Loucy (cell line): Measurements from ENCODE around the gene BRD2.

ENCODE experiments used
- H2AFZ ChIP-seq: fragments of 200-600 bp; sonication (generic); 2 replicates; pipeline ENCODE4 v1.6.0; 2016; ENCODE audit warnings: antibody characterized with exemption, mild to moderate bottlenecking, low read length, moderate library complexity
- H3F3A ChIP-seq: fragments of 200-600 bp; 2 replicates; pipeline ENCODE4 v1.6.0; 2016; ENCODE audit warnings: antibody characterized with exemption, low read depth, mild to moderate bottlenecking
- H3K27me3 ChIP-seq: fragments of 200-600 bp; sonication (generic); 2 replicates; pipeline ENCODE4 v1.6.1; 2014; ENCODE audit warnings: low read length, mild to moderate bottlenecking; ENCODE audit not compliant: insufficient read depth, poor library complexity, severe bottlenecking
- H3K36me3 ChIP-seq: fragments of 200-600 bp; sonication (generic); 2 replicates; pipeline ENCODE4 v1.6.1; 2016; ENCODE audit warnings: low read length; ENCODE audit not compliant: insufficient read depth
- H3K4me1 ChIP-seq: fragments of 200-600 bp; sonication (generic); 2 replicates; pipeline ENCODE4 v1.5.1; 2014; ENCODE audit warnings: low read length, mild to moderate bottlenecking; ENCODE audit not compliant: insufficient read depth, poor library complexity, severe bottlenecking
- H3K4me2 ChIP-seq: fragments of 200-600 bp; sonication (generic); 2 replicates; pipeline ENCODE4 v1.6.0; 2014; ENCODE audit warnings: antibody characterized with exemption, low read length, low read depth, mild to moderate bottlenecking; ENCODE audit not compliant: poor library complexity, severe bottlenecking
- H3K4me3 ChIP-seq: fragments of 200-600 bp; sonication (generic); 2 replicates; pipeline ENCODE4 v1.5.1; 2014; ENCODE audit warnings: low read length, mild to moderate bottlenecking, mixed read lengths; ENCODE audit not compliant: poor library complexity, severe bottlenecking
- H3K79me2 ChIP-seq: fragments of 200-600 bp; sonication (generic); 2 replicates; pipeline ENCODE4 v1.6.1; 2014; ENCODE audit warnings: low read length; ENCODE audit not compliant: insufficient read depth
- H3K9ac ChIP-seq: fragments of 200-600 bp; sonication (generic); 2 replicates; pipeline ENCODE4 v1.6.0; 2014; ENCODE audit warnings: mild to moderate bottlenecking, low read depth, low read length, moderate library complexity; ENCODE audit not compliant: poor library complexity, severe bottlenecking
- H3K9me2 ChIP-seq: fragments of 200-600 bp; sonication (generic); replicated peaks from 2 replicates; pipeline ENCODE4 v1.6.1; 2016; ENCODE audit warnings: low read depth, low read length, mixed read lengths
- H3K9me3 ChIP-seq: fragments of 200-600 bp; sonication (generic); 2 replicates; pipeline ENCODE4 v1.6.1; 2014; ENCODE audit warnings: mild to moderate bottlenecking, antibody characterized with exemption, low read length, low read depth; ENCODE audit not compliant: insufficient read depth
- H4K20me1 ChIP-seq: fragments of 200-600 bp; sonication (generic); 2 replicates; pipeline ENCODE4 v1.6.0; 2014; ENCODE audit warnings: antibody characterized with exemption, low read length, mild to moderate bottlenecking; ENCODE audit not compliant: insufficient read depth, poor library complexity, severe bottlenecking
- CTCF ChIP-seq: fragments of 200-600 bp; sonication (generic); conservative IDR thresholded peaks from 2 replicates; pipeline ENCODE4 v1.5.1; 2014; ENCODE audit warnings: mild to moderate bottlenecking, antibody characterized with exemption, low read length
- EZH2phosphoT487 ChIP-seq: fragments of 200-600 bp; IDR thresholded peaks from 2 replicates; pipeline ENCODE4 v1.6.1; 2018; ENCODE audit warnings: antibody characterized with exemption, mild to moderate bottlenecking, moderate library complexity, borderline replicate concordance

Gene BRD2

GRCh38 chr6:32982084-32982701 is 13.8 kb downstream of the BRD2 start:
- no peaks in the 10 kb centered on the region for H3K9me3 ChIP-seq
- peaks cover 42% of the 10 kb centered on the region for H3K79me2 ChIP-seq
- H3K36me3 ChIP-seq = peaks cover 53% of the 10 kb centered on the region
- H3F3A ChIP-seq = peaks cover 57% of the 10 kb centered on the region
- TF ChIP-seq EZH2phosphoT487 (no peak), CTCF (no peak)
- no peaks in the 10 kb centered on the region for H3K9me2 ChIP-seq
- peaks cover 55% of the 10 kb centered on the region for H4K20me1 ChIP-seq
- H3K4me1 ChIP-seq = peaks cover 24% of the 10 kb centered on the region
- no peak overlapping the region for H3K4me2 ChIP-seq
- H3K9ac ChIP-seq = no peak overlapping the region
- no peak overlapping the region for H3K4me3 ChIP-seq
- H2AFZ ChIP-seq = no peak overlapping the region
- H3K27me3 ChIP-seq = no peaks in the 10 kb centered on the region

- Histone ChIP-seq H3K4me3 (no peak overlapping the region), H4K20me1 (peaks cover 48% of the 10 kb centered on the region), H3K4me1 (peaks cover 17% of the 10 kb centered on the region), H3K9me2 (no peaks in the 10 kb centered on the region), H3K9me3 (no peaks in the 10 kb centered on the region), H3K9ac (no peak overlapping the region), H3K4me2 (no peak overlapping the region), H2AFZ (no peak overlapping the region), H3K79me2 (peaks cover 35% of the 10 kb centered on the region), H3K36me3 (peaks cover 46% of the 10 kb centered on the region), H3K27me3 (no peaks in the 10 kb centered on the region), H3F3A (peaks cover 57% of the 10 kb centered on the region)
- TF ChIP-seq CTCF = no peak
- TF ChIP-seq EZH2phosphoT487 = no peak
Measured at GRCh38 chr6:32982702-32983492, 14.5 kb downstream of the BRD2 start.

- H3K9me3 ChIP-seq = no peaks in the 10 kb centered on the region
- no peaks in the 10 kb centered on the region for H3K27me3 ChIP-seq
- H3K36me3 ChIP-seq = peaks cover 41% of the 10 kb centered on the region
- H2AFZ ChIP-seq = no peak overlapping the region
- no peak overlapping the region for H3K9ac ChIP-seq
- H3K4me1 ChIP-seq = peaks cover 15% of the 10 kb centered on the region
- H4K20me1 ChIP-seq = peaks cover 42% of the 10 kb centered on the region
- H3K4me3 ChIP-seq = no peak overlapping the region
- H3K4me2 ChIP-seq = no peak overlapping the region
- H3K79me2 ChIP-seq = peaks cover 29% of the 10 kb centered on the region
- no peaks in the 10 kb centered on the region for H3K9me2 ChIP-seq
- TF ChIP-seq EZH2phosphoT487 (no peak), CTCF (no peak)
- peaks cover 51% of the 10 kb centered on the region for H3F3A ChIP-seq
Measured at GRCh38 chr6:32983493-32983848, 15.1 kb downstream of the BRD2 start.
